T-helper 1 cell treated with Interleukin-12 subunit alpha and Interleukin-12 subunit beta and Interleukin-4 antibody, amounts not matched to agents 30 ng/mL and 1 ng/mL, for 36 hours (primary cell): Measurements from ENCODE around the gene PMVK. TPM values are rescaled to one million over a fixed set of nuclear protein-coding genes. Genes with fewer than 3 reads are reported as not detected.

Source experiments
- intact Hi-C: fragments of 100-400 bp; cut with micrococcal nuclease; formaldehyde crosslinking; loops from one replicate; pipeline ENCODE4 v1.15.1; 2024
- total RNA-seq: library from RNA; stranded (reverse); gene quantifications from 2 replicates; pipeline ENCODE4 v1.2.3, GENCODE V29; 2022

PMVK gene
- total RNA-seq, 1 donor from 2014 or later, result 35.1 TPM

- intact Hi-C loops, result loop anchor here (2.0 to 10.0 kb wide), 3 partner anchors 109 to 1551 kb away; partner anchors contain the start of genes ATP8B2, EFNA4 and MEF2D
These were observed 17.1 kb upstream of the PMVK start for GRCh38 chr1:154953611-154954038.

DNA sequence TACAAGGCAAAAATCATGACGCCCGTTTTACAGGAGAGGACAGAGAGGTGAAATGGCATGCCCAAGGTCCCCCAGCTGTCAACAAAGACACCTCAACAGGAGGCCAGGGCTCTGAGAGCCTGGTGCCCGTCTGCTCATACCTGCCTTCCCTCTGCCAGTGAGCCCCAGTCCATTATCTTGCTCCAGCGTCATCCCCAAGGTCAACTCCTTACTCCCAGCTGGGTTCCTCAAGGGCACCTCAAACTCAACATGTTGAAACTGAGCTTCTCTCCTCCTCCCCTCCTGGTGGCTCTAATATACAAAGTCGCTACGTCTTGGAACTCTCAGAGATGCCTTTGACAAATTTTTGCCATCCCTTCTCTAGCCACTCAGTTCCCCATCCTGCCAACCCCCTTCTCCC is 16.1 kb upstream of the PMVK start:
- intact Hi-C loops, result loop anchor here (10.0 kb wide), 1 partner anchor 1552 kb away; the partner anchor contains the start of gene MEF2D

GRCh38 chr1:154951901-154952657 is 15.6 kb upstream of the PMVK start:
- intact Hi-C loops, result loop anchor here (10.0 kb wide), 1 partner anchor 1553 kb away; the partner anchor contains the start of gene MEF2D

DNA sequence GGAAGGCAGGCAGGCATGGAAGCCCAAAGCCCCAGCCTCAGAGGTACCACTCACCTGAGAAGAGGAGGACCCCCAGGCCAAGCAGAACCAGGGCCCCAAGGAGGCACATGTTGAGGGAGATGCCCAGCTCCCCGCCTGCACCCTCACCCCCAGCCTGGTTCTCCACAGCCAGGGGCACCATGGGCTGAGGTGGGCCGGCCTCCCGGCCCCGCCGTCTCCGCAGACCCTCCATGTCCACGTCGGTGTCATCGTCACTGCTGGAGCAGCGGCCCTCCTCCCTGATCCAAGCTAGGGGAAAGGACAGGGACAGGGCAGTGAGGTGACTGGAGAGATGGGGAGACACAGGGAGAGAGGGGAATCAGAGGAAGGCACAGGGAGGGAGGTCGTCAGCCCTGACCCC is 11.6 kb upstream of the PMVK start:
- intact Hi-C loops, result no loop called here

DNA sequence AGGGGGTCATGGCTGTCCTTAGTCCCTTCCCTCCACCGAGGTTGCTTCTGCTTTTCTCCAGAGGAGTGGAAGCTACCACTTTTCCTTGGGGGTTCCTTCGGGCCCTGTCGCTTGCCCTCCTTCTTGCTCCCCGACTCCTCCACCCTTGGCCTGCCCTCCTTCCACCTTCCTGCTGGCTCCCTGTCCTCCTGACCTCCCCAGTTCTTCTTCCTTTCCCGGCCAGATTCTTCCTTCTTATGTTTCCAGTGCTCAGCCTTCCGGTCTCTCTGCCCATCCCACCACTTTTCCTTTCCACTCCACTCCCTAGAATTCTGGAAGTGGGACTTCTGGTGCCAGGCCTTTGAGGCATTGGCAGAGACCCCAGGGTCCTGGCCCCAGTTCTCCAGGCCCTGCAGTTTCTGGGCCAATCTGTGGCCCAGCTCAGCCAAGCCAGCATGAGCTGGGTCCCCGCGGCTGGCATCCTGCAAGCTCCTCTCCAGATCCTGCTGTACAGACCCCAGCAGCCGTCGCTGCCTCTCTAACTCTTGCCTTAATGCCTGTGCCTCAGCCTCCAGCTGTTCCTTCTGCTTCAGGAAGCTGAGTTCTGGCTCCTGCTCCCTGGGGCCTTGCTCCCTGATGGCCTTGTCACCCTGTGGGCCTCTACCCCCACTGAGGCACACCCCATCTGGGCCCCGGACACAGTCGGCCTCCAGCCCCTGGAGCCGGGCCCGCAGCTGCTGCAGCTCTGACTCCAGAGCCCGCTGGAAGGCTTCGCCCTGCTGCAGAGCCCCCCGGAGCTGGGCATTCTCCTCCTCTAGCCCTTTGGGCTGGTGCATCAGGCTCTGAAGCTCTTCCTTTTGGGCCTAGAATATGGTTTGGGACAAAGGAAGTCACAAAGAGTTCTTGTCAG is 9.7 kb upstream of the PMVK start:
- intact Hi-C loops, result no loop called here

DNA sequence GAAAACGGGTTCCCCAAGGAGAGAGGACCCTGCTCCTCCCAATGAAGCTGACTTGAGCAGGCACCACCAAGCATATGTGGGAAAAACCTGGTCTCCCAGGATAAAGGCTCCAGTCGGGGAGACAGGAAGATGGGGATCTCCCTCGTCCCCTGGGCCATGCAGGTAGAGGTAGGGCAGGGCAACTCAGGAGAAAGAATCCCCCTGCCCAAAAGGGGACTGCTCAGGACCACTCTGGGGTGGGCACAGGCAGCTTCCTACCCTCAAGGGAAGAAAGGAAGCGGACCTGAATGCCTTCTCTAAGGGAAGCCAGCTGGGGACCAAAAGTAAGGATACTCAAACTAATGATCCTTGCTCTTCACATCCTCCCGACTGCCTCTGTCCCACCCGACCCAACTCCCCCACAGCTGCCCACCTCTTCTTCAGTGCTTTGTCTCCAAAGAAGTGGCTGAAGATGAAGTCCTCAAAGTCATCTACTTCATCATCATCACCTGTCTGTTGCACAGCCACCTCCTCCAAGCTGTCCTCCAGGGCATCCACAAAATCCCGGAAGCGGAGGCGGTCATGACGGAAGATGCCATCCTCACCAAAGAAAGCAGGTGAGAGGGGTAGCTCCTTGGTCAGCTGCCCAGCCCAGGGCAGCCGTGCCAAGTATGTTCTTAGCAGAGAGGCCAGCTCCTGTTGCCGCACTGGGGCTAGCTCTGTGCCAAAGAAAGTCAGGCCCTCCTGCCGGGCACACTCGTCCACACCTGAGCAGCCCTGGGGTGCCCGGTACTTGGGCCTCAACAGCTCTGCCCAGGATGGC is 8.8 kb upstream of the PMVK start:
- intact Hi-C loops, result no loop called here

DNA sequence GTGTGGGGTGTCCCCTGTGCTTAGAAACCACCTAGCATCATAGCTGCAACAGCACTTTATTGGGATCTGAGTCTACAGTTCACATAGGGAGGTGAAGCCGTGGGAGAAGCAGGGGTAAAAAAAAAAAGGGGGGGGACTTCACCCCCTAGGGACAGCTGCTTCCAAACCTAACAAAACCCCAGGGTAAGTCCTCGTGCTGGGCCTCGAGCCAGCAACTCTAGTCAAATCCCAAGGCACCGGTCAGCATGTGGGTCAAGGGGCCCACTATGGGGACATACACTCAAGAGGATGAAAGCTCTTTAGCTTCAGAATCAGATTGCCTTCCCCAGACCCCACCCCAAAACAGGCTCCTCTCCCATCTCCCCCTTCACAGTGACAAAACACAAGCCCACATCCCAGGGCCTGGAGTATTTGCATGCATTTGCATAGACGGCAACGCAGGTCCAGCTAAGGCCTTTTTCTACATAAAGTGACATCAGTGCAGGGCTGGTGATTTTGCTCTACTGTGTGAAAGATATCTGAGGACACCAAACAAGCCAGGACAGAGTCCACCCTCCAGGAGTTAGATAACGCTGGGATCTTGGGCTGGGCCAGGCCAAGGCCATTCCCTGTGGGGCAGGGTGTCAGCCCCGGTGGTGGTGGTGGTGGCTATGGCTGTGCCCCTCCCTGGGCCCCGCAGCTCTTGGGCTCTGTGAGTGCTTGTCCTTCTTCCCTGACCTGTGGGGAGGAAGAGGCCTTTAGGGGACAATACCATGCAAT is 8.1 kb upstream of the PMVK start:
- intact Hi-C loops, result no loop called here

DNA sequence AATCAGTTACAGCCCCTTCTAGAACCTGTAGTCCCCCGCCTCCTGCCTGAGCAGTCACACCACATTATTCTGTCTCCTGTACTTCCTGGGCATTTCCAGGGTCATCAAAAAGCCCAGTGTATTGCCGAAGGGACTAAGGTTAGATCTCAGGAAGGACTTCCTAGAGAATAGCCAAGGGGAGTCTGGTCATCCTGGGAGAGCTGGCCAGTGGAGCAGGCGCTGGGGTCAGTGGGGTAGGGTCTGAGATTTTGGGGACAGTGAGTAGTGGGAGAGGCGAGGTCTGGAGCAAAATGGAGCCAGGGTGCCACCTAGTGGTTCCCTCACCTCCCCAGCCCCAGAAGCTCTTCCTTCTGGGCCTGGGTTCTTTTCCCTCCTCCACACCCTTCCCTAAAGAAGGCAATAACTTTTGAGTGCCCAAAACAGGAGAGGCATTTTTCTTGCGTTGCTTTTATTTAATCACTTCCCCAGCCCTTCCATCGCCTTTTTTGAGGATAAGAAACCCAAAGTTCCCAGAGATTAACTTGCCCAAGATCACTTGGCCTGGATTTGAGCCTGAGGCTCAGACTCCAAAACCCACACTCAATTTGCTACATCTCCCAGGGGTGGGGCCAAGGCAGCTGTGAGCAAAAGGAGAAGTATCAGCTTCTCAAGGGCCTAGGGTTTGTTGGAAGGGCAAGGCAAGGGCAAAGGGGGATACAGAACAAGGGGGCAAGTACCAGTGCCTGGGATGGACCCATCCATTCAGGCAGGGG is 7.3 kb upstream of the PMVK start:
- intact Hi-C loops, result no loop called here

- intact Hi-C loops, result no loop called here
These were observed 5.0 kb upstream of the PMVK start for GRCh38 chr1:154941333-154942013.

- intact Hi-C loops, result no loop called here
These were observed 4.2 kb upstream of the PMVK start for GRCh38 chr1:154940651-154941194.

GRCh38 chr1:154940213-154940560 is 3.7 kb upstream of the PMVK start:
- intact Hi-C loops, result no loop called here

DNA sequence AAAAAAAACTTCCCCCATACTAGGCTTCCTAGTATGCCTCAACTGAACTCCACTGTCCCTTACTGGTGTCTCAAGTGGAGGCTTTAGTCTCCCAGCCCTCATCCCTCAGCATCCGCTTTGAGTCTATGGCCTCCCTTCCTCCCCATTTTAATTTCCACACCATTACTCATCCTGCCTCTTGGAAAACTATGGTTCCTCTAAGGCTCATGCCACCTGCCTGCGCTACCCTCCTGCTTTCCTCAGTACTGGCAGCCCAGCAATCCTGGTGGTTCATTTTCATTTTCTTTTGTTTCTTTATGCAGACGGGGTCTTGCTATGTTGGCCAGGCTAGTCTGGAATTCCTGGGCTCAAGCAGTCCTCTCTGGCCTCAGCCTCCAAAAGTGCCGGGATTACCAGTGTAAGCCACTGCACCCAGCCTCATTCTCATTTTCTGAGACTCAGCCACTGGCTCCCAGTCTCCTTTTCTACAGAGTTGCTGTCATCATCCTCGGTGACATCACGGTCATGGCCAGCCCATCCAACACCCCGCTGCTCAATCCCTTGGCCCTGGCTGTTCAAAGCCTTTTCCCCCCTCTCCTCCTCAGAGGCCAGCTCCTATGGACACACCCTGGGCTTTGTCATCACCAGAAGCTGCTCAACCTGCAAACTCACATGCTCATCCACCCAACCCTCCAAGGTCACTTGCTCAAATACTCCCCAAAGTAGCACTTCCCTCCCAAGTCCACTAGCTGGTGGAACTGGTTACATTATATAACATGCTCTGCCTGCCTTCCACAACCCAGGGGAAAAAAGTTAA is 2.3 kb upstream of the PMVK start:
- intact Hi-C loops, result loop anchor here (5.0 kb wide), 3 partner anchors 192 to 1017 kb away; partner anchors contain the start of genes GATAD2B and UBAP2L

GRCh38 chr1:154937988-154938386 is 1.5 kb upstream of the PMVK start:
- intact Hi-C loops, result loop anchor here (1.0 to 5.0 kb wide), 17 partner anchors 17 to 1016 kb away; partner anchors contain the start of genes CKS1B, EFNA4, FLAD1 and GATAD2B

GRCh38 chr1:154937085-154937987 is 817 bp upstream of the PMVK start:
- intact Hi-C loops, result loop anchor here (1.0 to 5.0 kb wide), 17 partner anchors 18 to 1015 kb away; partner anchors contain the start of genes CKS1B, EFNA4, FLAD1 and GATAD2B

DNA sequence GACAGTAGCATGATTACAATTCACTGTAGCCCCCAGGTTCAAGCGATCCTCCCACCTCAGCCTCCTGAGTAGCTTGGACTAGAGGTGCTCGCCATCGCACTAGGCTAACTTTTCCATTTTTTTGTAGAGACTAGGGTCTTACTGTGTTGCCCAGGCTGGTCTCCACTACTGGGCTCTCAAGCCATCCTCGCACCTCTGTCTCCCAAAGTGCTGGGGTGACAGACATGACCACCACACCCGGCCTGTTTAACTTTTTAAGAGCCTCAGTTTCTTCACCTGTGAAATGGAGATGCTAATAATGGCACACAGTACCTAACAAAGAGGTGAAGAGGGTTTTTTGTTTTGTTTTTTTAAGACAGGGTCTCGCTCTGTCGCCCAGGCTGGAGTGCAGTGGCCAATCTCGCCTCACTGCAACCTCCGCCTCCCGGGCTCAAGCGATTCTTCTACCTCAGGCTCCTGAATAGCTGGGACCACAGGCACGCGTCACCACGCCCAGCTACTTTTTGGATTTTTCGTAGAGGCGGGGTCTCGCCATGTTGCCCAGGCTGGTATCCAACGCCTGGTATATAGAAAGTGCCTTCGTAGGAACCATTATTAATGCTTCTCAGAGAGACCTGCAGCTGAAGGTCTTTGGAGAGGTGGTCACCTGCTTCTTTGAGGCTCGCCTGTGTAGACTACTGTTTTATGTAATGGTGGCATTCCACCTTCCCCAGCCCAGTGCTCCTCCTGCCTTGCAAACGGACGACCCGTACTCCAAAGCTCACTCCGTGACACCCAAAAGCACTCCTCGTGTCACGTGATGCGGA is 567 bp downstream of the PMVK start:
- intact Hi-C loops, result loop anchor here (1.0 to 5.0 kb wide), 11 partner anchors 49 to 1014 kb away; partner anchors contain the start of genes ADAR, EFNA4, GATAD2B and KCNN3
